GM18873 (cell line): ENCODE results near the gene SKIL.
A peak's percentile ranks its signal among the peaks of the same experiment; 100 is the strongest.

Experiments used
- ATAC-seq: cut with Tn5 transposase; IDR thresholded peaks from one replicate; pipeline ENCODE4 v1.9.1; 2021; ENCODE audit warnings: mild to moderate bottlenecking, moderate library complexity, moderate number of reproducible peaks; ENCODE audit not compliant: unreplicated experiment, low FRiP score

The SKIL gene

GRCh38 chr3:170350515-170351413 lies 6.8 kb upstream of the SKIL start:
- no peak for ATAC-seq

DNA sequence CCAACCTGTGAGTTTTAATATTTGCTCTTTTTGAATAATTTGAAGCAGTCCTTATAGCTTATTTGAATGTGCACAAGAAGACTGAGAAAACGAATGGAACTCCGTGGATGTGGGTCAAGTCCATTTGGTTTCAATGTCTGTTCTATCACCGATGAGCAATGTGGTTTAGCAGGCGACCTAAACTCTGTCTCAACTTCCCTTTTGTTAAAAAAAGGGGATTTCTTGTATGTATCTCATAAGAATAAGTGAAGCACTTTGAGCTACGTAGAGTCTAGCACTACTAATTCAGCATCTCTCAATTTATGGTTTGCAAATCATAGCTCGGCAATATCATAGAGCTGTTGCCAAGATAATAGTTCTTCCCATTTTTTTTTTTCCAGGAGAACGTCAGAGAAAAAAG lies 4.6 kb upstream of the SKIL start:
- no peak for ATAC-seq

- ATAC-seq, result no peak
Measured at GRCh38 chr3:170353485-170353884, 4.0 kb upstream of the SKIL start.

- no peak for ATAC-seq
Measured at GRCh38 chr3:170354760-170355159, 2.8 kb upstream of the SKIL start.

DNA sequence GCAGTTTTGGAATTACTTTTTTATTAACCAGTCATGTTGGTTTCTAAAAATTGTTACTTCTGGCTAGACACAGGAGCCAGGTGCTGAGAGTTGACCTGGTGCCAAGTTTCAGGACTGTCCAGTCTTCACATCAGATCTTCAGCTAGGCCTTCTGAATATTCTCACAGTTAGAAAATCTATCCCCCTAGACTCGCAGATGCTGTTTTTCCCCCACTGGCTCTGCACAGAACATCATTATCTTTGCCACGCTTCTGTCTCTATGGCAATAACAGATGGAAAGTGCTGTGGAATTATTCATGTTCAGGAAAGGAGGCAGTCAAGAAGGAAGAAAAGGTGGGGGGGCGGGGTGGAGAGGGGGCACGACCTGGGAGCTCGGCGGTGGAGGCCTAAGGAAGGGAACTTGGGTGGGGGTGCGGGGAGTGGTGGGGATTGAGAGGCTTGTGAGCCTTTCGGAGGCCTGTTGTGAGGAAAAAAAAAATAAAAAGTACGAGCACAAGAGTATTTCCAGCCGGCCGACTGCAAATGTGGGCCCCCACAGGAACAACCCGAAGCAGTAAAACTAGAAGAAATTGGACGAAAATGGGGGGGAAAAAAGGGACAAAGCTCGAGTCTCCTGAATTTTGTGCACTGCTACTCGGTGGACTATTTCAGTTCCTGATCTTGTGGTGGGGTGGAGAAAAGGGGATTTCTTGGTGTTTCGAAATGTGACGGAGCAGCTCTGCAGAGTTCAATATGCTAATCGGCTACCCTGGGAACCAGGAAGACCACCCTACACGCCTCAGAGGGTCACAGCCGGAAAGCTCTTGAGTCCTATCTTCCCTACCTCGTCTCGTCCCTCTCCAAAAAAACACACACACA lies 1.5 kb upstream of the SKIL start:
- peak; percentile 27 for ATAC-seq

DNA sequence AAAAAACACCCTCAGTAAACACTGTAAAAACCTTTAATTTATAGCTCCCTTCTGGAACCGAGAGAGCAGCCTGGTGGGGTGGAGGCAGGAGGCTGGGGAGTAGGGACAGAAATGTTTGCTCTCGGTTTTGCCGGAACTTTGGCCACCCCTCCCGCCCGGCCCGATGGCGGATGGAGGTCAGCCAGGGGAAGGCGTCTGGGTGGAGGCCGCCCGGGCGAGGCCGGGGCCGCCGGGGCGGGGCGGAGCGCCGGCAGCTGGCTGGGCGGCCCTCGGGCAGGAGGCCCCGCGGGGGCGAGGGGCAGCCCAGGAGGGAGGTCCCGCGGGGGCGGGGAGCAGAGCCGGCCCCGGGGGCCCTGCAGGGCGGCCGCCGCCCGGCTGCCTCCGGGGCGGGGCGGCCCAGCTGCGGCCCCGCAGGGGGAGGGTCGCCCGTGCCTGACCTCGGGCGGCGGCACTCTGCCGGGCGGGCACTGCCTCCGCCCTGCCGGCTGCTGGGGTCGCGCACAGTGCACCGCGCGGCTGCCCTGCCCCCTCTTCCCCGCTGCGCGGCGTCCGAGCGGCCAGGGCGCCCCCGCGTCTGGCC lies 829 bp upstream of the SKIL start:
- ATAC-seq, result peak; percentile 28

- ATAC-seq, result peak; percentile 27
Measured at GRCh38 chr3:170358042-170359010, 811 bp downstream of the SKIL start.

DNA sequence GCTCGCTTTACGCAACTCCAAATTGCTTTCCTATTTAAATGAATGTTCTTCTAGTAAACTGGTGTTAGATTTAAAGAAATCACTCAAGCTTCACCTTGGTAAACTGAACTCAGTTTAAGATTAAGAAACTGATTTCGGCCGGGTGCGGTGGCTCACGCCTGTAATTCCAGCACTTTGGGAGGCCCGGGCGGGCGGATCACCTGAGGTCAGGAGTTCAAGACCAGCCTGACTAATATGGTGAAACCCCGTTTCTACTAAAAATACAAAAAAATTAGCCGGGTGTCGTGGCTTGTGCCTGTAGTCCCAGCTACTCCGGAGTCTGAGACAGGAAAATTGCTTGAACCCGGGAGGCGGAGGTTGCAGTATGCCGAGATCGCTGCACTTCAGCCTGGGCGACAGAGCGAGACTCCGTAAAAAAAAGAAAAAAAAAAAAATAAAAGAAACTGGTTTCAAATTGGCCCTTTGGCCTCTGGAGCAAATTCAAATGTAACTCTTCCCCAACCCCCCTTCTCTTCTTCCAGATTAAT lies 1.7 kb downstream of the SKIL start:
- no peak for ATAC-seq

DNA sequence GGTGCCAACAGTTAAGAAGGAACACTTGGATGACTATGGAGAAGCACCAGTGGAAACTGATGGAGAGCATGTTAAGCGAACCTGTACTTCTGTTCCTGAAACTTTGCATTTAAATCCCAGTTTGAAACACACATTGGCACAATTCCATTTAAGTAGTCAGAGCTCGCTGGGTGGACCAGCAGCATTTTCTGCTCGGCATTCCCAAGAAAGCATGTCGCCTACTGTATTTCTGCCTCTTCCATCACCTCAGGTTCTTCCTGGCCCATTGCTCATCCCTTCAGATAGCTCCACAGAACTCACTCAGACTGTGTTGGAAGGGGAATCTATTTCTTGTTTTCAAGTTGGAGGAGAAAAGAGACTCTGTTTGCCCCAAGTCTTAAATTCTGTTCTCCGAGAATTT lies 3.0 kb downstream of the SKIL start:
- ATAC-seq, result no peak

GRCh38 chr3:170360916-170361315 lies 3.4 kb downstream of the SKIL start:
- ATAC-seq, result no peak

GRCh38 chr3:170361711-170362110 lies 4.2 kb downstream of the SKIL start:
- no peak for ATAC-seq

GRCh38 chr3:170363471-170363994 lies 6.0 kb downstream of the SKIL start:
- ATAC-seq, result no peak

DNA sequence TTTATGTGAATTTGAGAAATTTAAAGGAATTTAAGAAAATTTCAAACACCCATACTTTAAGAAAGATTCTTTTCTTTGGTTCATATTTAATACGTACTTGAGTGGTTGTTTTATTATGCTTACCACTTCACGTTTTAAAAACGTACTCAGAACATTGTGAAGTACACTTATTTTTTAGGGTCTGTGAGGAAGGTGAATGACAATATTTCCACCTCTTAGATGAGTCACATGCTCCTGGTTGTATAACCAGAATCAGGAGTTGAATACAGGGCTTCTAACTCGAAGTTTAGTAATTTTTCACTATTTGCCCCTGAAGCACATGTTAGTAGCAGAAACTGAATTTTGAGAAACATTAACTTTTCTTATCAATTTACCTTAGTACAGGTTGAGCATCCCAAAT lies 7.5 kb downstream of the SKIL start:
- no peak for ATAC-seq

DNA sequence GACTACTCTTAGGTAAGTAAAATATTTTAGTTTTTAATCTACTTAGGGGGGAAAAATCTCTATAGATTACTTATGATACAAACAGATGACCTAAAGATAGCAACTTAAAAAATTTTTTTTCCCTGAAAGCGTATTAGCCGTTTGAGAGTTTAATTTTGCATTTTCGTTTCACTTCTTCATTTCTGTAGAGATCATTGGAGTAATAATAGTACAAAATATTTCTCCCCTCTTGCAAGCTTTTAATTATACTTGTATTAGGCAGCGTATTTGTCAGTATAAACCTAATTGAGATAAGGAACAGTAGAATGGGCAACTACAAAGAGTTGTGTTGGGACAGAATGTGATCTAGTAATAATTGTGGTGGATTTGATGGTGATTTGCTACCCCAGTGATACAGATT lies 10.3 kb downstream of the SKIL start:
- no peak for ATAC-seq

DNA sequence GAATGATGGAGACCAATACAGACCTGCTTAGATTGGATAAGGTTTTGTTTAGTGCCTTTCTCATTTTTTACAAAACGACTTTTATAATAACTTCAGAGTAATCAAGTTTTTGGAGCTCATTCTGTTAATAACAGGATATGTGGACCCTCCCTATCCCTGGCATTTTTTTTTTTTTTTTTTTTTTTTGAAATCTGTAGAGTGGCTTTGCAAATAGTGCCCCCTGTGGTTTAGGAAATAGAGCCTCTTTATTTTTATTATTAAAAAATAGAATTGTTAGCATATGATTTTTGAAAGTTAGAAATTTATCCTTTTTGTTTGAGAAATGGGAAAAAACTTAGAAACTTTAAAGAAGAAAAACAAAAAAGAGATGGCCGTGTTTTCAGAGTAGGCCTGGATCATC lies 11.4 kb downstream of the SKIL start:
- ATAC-seq, result no peak

DNA sequence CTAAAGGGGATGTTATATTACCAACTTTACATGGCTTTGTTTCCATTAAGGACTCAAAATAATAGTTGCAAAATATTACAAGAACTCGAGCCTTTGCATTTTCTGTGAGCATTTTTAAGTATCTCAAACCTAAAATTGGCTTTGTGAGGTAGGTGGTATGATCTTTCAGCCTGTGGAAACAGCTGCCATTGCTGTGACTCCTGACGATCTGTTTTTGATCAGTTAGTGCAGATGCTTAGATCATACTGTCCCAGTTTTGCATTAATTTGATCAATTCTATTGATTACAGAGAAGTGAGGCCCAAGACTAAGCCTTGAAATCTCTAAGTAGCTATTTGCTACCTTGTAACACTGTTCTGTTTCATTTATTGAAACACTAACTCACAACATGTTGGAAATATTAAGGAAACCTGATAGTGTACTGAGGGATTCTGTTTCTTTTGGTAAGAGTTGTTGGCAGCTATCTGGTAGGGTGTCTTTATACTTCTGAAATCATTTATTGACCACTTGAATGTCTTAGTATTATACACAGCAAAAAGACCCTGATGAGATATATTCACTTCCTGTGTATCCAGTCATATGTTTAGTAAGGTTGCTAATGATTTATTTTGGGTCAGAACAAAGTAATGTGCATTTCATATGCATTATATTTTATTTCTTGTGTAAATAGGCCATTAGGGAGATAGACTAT lies 14.8 kb downstream of the SKIL start:
- no peak for ATAC-seq

GRCh38 chr3:170383567-170383966 lies 26.1 kb downstream of the SKIL start:
- no peak for ATAC-seq

GRCh38 chr3:170386468-170386867 lies 29.0 kb downstream of the SKIL start:
- no peak for ATAC-seq

DNA sequence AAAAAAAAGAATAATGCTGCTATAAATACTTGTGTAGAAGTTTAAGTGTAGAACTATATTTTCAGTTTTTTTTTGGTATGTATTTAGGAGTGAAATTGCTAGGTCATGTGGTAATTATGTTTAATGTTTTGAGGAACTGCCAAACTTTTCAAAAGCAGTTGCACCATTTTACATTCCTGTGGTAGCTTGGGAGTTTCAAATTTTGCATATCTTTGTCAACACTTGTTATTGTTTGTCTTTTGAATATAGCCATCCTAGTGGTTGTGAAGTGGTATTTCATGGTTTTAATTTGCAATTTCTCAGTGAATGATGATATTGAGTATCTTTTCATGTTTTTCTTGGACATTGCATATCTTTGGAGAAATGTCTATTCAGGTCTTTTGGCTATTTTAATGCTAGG lies 30.4 kb downstream of the SKIL start:
- ATAC-seq, result no peak
